ENCODE results near the gene CLDN8.

GRCh38 chr21:30234643-30235042 is 18.7 kb upstream of the CLDN8 start:
- TF ChIP-seq CTCF (IDR thresholded peaks at IDR 0.05) = no peak
- no peak for TF ChIP-seq POLR2AphosphoS5 (IDR thresholded peaks at IDR 0.05)
